Activated CD8-positive, alpha-beta T cell treated with anti-CD3 and anti-CD28 coated beads, Interleukin-2, amount 10 ng/mL, durations not matched to agents 7 days and 5 days (primary cell): ENCODE results near the gene SAMD1. TPM values are rescaled to one million over a fixed set of nuclear protein-coding genes. Genes with fewer than 3 reads are reported as not detected.

ENCODE experiments used
- ATAC-seq: fragments of 150-1000 bp; cut with Tn5 transposase; one replicate; pipeline ENCODE4 v1.10.0; 2021; ENCODE audit warnings: moderate library complexity
- CTCF ChIA-PET: fragments of 350-600 bp; sonication (Branson Sonifier 250); formaldehyde crosslinking; loops from one replicate; lab custom pipeline; 2021; ENCODE audit warnings: antibody characterized with exemption; lab: Charles Lee
- POLR2A ChIA-PET: fragments of 350-600 bp; sonication (Branson Sonifier 250); formaldehyde crosslinking; loops from one replicate; lab custom pipeline; 2021; ENCODE audit warnings: antibody characterized with exemption; lab: Charles Lee
- DNase-seq: peaks from one replicate; pipeline ENCODE4 v3.0.0-alpha.2; 2020
- H3K27ac Mint-ChIP-seq: one replicate; pipeline ENCODE4 v1.8.0; 2021; ENCODE audit warnings: mild to moderate bottlenecking, mixed read lengths
- H3K27me3 Mint-ChIP-seq: one replicate; pipeline ENCODE4 v1.8.0; 2021; ENCODE audit warnings: low read depth, mixed read lengths
- H3K36me3 Mint-ChIP-seq: one replicate; pipeline ENCODE4 v1.8.0; 2021; ENCODE audit warnings: low read depth, mixed read lengths
- H3K4me1 Mint-ChIP-seq: one replicate; pipeline ENCODE4 v1.8.0; 2021; ENCODE audit warnings: low read depth, mixed read lengths
- H3K4me3 Mint-ChIP-seq: one replicate; pipeline ENCODE4 v1.8.0; 2021; ENCODE audit warnings: mild to moderate bottlenecking, mixed read lengths
- H3K9me3 Mint-ChIP-seq: one replicate; pipeline ENCODE4 v1.8.0; 2022; ENCODE audit warnings: mixed read lengths; ENCODE audit not compliant: insufficient read depth
- total RNA-seq, 2 experiments: library from RNA; stranded (reverse); gene quantifications; one replicate each; pipeline ENCODE4 v1.2.3, GENCODE V29; 2021

Gene SAMD1
- total RNA-seq, 2 experiments from 2014 or later = 72.0 to 76.1 TPM

GRCh38 chr19:14102102-14102696, 11.6 kb upstream of the SAMD1 start:
- Mint-ChIP-seq H3K36me3 (peaks cover 5% of the 10 kb centered on the region), H3K27ac (no peak overlapping the region)

GRCh38 chr19:14101003-14101545, 10.5 kb upstream of the SAMD1 start:
- H3K4me3 Mint-ChIP-seq = no peak overlapping the region
- no peaks in the 10 kb centered on the region for H3K27me3 Mint-ChIP-seq
- no peak overlapping the region for H3K27ac Mint-ChIP-seq
- DNase-seq (no peak), ATAC-seq (no peak)
- ChIA-PET CTCF (interaction anchor here (5.4 kb wide), 1 partner anchor 13 kb away, joined by 23 read pairs; a partner anchor contains a TSS), POLR2A (no interaction called here)
- peaks cover 10% of the 10 kb centered on the region for H3K36me3 Mint-ChIP-seq
- no peaks in the 10 kb centered on the region for H3K9me3 Mint-ChIP-seq
- H3K4me1 Mint-ChIP-seq = peaks cover 5% of the 10 kb centered on the region

More at GRCh38 chr19:14102102-14102696, 11.6 kb upstream of the SAMD1 start:
- POLR2A ChIA-PET = no interaction called here
- CTCF ChIA-PET = interaction anchor here (5.4 kb wide), 1 partner anchor 12 kb away, joined by 23 read pairs; a partner anchor contains a TSS
- ATAC-seq (no peak), DNase-seq (no peak)
- Mint-ChIP-seq H3K9me3 (no peaks in the 10 kb centered on the region), H3K4me1 (peaks cover 5% of the 10 kb centered on the region), H3K4me3 (no peak overlapping the region), H3K27me3 (no peaks in the 10 kb centered on the region)

GRCh38 chr19:14097532-14098151, 7.1 kb upstream of the SAMD1 start:
- CTCF ChIA-PET = no interaction called here
- POLR2A ChIA-PET = no interaction called here
- Mint-ChIP-seq H3K4me3 (no peak overlapping the region), H3K4me1 (peaks cover 8% of the 10 kb centered on the region), H3K27ac (no peak overlapping the region), H3K27me3 (no peaks in the 10 kb centered on the region), H3K36me3 (peaks cover 15% of the 10 kb centered on the region), H3K9me3 (peaks cover 7% of the 10 kb centered on the region)
- no peak for ATAC-seq
- DNase-seq = no peak

- no peak for DNase-seq
- ChIA-PET CTCF (interaction anchor here (4.0 kb wide), 1 partner anchor 19 kb away, joined by 20 read pairs; no protein-coding TSS in a partner anchor), POLR2A (interaction anchor here (0.5 kb wide), 1 partner anchor 1763 kb away, joined by 3 read pairs; no protein-coding TSS in a partner anchor)
- no peak overlapping the region for H3K27ac Mint-ChIP-seq
- H3K27me3 Mint-ChIP-seq = no peaks in the 10 kb centered on the region
- peaks cover 7% of the 10 kb centered on the region for H3K9me3 Mint-ChIP-seq
- H3K4me1 Mint-ChIP-seq = peaks cover 13% of the 10 kb centered on the region
- peaks cover 20% of the 10 kb centered on the region for H3K36me3 Mint-ChIP-seq
- H3K4me3 Mint-ChIP-seq = no peak overlapping the region
- no peak for ATAC-seq
Observed at GRCh38 chr19:14096272-14096992, 5.9 kb upstream of the SAMD1 start.

- no peak for ATAC-seq
- POLR2A ChIA-PET = interaction anchor here (0.6 kb wide), 1 partner anchor 42 kb away, joined by 4 read pairs; the partner anchor contains the start of gene ASF1B
- Mint-ChIP-seq H3K4me3 (no peak overlapping the region), H3K9me3 (peaks cover 7% of the 10 kb centered on the region), H3K36me3 (peaks cover 20% of the 10 kb centered on the region), H3K4me1 (peaks cover 13% of the 10 kb centered on the region), H3K27me3 (no peaks in the 10 kb centered on the region), H3K27ac (peak overlapping the region; percentile 5)
- no peak for DNase-seq
- CTCF ChIA-PET = interaction anchor here (1.0 to 4.0 kb wide), 2 partner anchors 20 to 42 kb away, joined by 3 to 20 read pairs; no protein-coding TSS in a partner anchor
Observed at GRCh38 chr19:14094854-14095253, 4.3 kb upstream of the SAMD1 start.

GRCh38 chr19:14093117-14093823, 2.7 kb upstream of the SAMD1 start:
- CTCF ChIA-PET = interaction anchor here (1.0 to 4.0 kb wide), 3 partner anchors 22 to 214 kb away, joined by 3 to 20 read pairs (median 4); partner anchors contain the start of gene ASF1B

GRCh38 chr19:14091813-14092462, 1.4 kb upstream of the SAMD1 start:
- H3K9me3 Mint-ChIP-seq = peaks cover 7% of the 10 kb centered on the region
- H3K4me3 Mint-ChIP-seq = peak overlapping the region; percentile 93
- peaks cover 37% of the 10 kb centered on the region for H3K36me3 Mint-ChIP-seq
- ChIA-PET CTCF (interaction anchor here (0.6 to 1.7 kb wide), 9 partner anchors 9 to 213 kb away, joined by 3 to 11 read pairs (median 3); partner anchors contain the start of gene ASF1B), POLR2A (interaction anchor here (0.8 to 1.6 kb wide), 3 partner anchors 19 to 45 kb away, joined by 3 to 7 read pairs (median 4); partner anchors contain the start of genes ASF1B and MISP3)
- DNase-seq (peak; percentile 64), ATAC-seq (peak; percentile 5)
- no peaks in the 10 kb centered on the region for H3K27me3 Mint-ChIP-seq
- H3K27ac Mint-ChIP-seq = peak overlapping the region; percentile 96
- H3K4me1 Mint-ChIP-seq = peaks cover 24% of the 10 kb centered on the region

More at GRCh38 chr19:14093117-14093823, 2.7 kb upstream of the SAMD1 start:
- Mint-ChIP-seq H3K36me3 (peaks cover 31% of the 10 kb centered on the region), H3K27ac (peak overlapping the region; percentile 67), H3K27me3 (no peaks in the 10 kb centered on the region), H3K4me3 (peak overlapping the region; percentile 56), H3K9me3 (peaks cover 7% of the 10 kb centered on the region), H3K4me1 (peaks cover 21% of the 10 kb centered on the region)
- ATAC-seq (no peak), DNase-seq (no peak)
- POLR2A ChIA-PET = interaction anchor here (0.6 kb wide), 1 partner anchor 469 kb away, joined by 3 read pairs; no protein-coding TSS in a partner anchor

GRCh38 chr19:14091081-14091812, 696 bp upstream of the SAMD1 start:
- H3K27ac Mint-ChIP-seq = peak overlapping the region; percentile 96
- peak overlapping the region; percentile 93 for H3K4me3 Mint-ChIP-seq
- ATAC-seq (peak; percentile 78), DNase-seq (peak; percentile 65)
- ChIA-PET CTCF (interaction anchor here (0.6 to 1.7 kb wide), 8 partner anchors 9 to 209 kb away, joined by 3 to 11 read pairs (median 4); partner anchors contain the start of gene ASF1B), POLR2A (interaction anchor here (0.8 to 1.6 kb wide), 3 partner anchors 19 to 46 kb away, joined by 3 to 7 read pairs (median 4); partner anchors contain the start of genes ASF1B and MISP3)
- H3K9me3 Mint-ChIP-seq = peaks cover 7% of the 10 kb centered on the region
- peaks cover 33% of the 10 kb centered on the region for H3K36me3 Mint-ChIP-seq
- H3K27me3 Mint-ChIP-seq = no peaks in the 10 kb centered on the region
- H3K4me1 Mint-ChIP-seq = peaks cover 24% of the 10 kb centered on the region

- H3K27me3 Mint-ChIP-seq = no peaks in the 10 kb centered on the region
- ChIA-PET CTCF (interaction anchor here (0.6 to 1.4 kb wide), 2 partner anchors 8 to 29 kb away, joined by 3 read pairs; no protein-coding TSS in a partner anchor), POLR2A (interaction anchor here (1.0 kb wide), 1 partner anchor 8 kb away, joined by 3 read pairs; no protein-coding TSS in a partner anchor)
- DNase-seq (peak; percentile 56), ATAC-seq (peak; percentile 19)
- H3K27ac Mint-ChIP-seq = peak overlapping the region; percentile 66
- peaks cover 24% of the 10 kb centered on the region for H3K4me1 Mint-ChIP-seq
- peaks cover 33% of the 10 kb centered on the region for H3K36me3 Mint-ChIP-seq
- H3K9me3 Mint-ChIP-seq = peaks cover 7% of the 10 kb centered on the region
- H3K4me3 Mint-ChIP-seq = peak overlapping the region; percentile 78
Observed at GRCh38 chr19:14089662-14090508, 666 bp downstream of the SAMD1 start.
